AG09319 (cell line): ENCODE measurements around the gene TYR.

ENCODE experiments used
- DNase-seq: peaks from one replicate; pipeline ENCODE4 v3.0.0-alpha.2; 2010; ENCODE audit warnings: low read depth; ENCODE audit errors: extremely low read depth
- TF ChIP-seq, protein P1 (sequence below): IDR thresholded peaks from 2 replicates; pipeline ENCODE4 v1.5.1; 2011; ENCODE audit warnings: low read depth, mild to moderate bottlenecking, inconsistent platforms, low read length, moderate library complexity

Gene TYR

DNA sequence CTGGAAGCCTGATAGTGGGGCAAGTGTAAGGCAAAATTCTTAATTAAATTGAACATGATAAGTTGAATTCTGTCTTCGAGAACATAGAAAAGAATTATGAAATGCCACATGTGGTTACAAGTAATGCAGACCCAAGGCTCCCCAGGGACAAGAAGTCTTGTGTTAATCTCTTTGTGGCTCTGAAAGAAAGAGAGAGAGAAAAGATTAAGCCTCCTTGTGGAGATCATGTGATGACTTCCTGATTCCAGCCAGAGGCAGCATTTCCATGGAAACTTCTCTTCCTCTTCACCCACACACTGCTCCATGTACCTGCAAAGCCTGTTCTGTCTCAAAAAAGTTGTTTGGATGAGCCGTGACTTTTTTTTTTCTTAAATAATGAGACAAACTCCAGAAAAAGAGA, 1.9 kb upstream of the TYR start:
- TF ChIP-seq, protein P1, sequence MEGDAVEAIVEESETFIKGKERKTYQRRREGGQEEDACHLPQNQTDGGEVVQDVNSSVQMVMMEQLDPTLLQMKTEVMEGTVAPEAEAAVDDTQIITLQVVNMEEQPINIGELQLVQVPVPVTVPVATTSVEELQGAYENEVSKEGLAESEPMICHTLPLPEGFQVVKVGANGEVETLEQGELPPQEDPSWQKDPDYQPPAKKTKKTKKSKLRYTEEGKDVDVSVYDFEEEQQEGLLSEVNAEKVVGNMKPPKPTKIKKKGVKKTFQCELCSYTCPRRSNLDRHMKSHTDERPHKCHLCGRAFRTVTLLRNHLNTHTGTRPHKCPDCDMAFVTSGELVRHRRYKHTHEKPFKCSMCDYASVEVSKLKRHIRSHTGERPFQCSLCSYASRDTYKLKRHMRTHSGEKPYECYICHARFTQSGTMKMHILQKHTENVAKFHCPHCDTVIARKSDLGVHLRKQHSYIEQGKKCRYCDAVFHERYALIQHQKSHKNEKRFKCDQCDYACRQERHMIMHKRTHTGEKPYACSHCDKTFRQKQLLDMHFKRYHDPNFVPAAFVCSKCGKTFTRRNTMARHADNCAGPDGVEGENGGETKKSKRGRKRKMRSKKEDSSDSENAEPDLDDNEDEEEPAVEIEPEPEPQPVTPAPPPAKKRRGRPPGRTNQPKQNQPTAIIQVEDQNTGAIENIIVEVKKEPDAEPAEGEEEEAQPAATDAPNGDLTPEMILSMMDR, result no peak
- DNase-seq, result no peak

DNA sequence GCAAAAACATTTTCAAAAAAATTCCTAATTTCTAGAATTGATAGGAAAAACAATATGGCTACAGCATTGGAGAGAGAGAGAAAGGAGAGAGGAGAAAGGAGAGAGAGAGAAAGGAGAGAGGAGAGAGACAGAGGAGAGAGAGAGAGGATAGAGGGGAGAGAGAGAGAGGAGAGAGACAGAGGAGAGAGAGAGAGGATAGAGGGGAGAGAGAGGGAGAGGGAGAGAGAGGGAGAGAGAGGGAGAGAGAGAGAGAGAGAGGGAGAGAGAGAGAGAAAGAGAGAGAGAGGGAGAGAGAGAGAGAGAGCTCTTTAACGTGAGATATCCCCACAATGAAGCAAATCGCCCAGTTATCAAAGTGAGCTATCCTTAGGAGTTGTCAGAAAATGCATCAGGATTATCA, 737 bp upstream of the TYR start:
- TF ChIP-seq, protein P1, result no peak
- DNase-seq, result no peak

DNA sequence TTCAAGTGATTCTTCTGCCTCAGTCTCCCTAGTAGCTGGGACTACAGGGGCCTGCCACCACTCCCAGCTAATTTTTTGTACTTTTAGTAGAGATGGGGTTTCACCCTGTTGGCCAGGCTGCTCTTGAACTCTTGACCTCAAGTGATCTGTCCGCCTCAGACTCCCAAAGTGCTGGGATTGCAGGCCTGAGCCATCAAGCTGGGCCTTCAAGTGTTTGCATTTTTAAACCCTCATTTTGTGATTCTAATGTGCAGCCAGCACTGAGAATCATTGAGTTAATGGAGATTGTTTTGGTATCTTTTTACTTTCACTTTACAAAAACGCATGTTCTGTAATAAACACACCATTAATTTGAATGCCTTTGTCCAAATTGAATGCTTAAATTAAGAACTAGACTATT, 3.4 kb downstream of the TYR start:
- TF ChIP-seq, protein P1, result no peak
- no peak for DNase-seq

DNA sequence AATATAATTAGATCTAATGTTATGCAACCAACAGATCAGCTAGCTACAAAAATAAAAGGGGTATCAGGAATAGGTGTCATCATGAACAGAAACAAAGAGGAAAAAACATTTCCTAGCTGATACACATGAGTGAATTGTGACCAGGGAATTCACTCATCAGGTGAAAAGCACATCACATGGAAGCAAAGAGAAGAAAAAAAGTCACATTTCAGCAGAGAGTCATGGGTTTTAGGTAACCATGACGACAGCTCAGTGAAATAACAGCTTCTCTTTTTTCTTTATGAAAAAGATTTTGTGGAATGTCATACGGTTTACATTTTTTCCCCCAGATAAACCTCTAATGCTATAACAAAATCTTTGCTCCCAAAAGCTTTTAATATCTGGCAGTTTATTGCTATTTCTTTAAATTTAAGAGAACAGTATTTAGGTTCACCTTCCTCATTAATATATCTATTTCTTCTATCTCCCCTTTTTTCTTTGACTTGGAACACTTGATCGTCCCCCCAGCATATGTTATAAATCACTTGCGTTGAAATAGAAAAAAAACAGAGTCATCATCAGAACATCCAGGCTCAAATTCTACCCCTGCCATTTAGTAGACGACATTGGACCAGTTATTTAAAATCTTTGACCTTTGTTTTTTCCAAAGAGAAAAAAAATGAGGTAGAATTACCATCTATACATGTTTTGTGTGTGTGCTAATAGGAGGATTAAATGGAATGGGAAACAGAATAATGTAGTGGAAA, 5.3 kb downstream of the TYR start:
- no peak for DNase-seq
- TF ChIP-seq, protein P1, result no peak

DNA sequence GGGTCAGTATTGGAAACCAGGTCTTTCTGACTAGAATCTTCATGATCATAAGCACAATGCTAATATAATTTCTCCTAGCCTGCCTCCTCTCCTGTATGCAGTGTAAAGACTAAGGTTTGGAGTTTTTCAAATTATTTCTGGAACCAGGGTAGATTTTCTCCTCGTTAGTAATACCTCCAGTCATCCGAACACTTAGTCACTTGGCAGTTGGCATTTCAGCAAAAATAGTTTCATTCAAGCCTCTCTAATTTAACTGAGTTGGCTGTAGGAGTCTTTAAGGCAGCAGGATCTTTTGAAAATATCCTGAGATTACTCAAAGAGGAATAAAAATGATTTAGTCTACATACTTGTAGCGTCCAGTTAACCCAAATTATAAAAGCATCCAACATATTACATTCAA, 6.3 kb downstream of the TYR start:
- peak; percentile 20 for DNase-seq
- TF ChIP-seq, protein P1, result no peak

DNA sequence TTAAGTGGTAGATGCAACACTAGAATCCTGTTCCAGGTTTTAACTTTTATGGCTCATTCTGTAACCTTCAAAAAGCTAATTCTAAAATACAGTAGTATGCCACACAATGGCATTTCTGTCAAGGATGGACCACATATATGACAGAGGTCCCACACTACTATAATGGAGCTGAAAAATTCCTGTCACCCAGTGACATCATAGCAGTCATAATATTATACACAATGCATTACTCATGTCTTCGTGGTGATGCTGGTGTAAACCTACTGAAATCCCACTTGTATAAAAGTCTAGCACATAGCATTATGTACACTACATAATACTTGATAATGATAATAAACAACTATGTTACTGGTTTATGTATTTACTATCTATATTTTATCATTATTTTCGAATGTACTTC, 12.1 kb downstream of the TYR start:
- TF ChIP-seq, protein P1, result no peak
- DNase-seq, result no peak

DNA sequence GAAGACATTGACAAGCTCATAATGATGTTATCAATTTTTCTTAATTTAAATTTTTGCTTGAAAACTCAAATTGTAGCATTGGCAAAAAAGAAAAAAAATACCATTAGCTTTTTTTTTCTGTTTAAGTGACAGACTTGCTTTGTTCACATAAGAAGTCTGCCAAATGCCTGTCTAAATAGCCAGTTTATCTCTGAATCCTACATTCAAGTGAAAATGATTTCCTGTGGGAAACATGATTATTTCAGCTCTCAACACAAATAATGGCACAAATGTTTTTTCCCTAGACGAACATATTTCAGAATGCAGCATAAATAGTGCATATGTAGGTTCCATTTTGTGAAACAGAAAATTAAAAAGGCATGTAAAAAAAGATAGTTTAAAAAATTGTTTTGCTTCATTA, 23.5 kb downstream of the TYR start:
- TF ChIP-seq, protein P1, result no peak
- no peak for DNase-seq
